ENCODE data around the gene FHOD3. TPM values are rescaled to one million over a fixed set of nuclear protein-coding genes. Genes with fewer than 3 reads are reported as not detected.

The FHOD3 gene
- total and polyA plus RNA-seq, 2 of the 8 experiments (the other 6 are each of a cell fraction or from before 2014, with no cell fraction given) = 9.7 to 10.5 TPM

- DNase-seq (ENCODE audit: low read depth in 1 of 2, low spot score in 2 of 2) (no peak), FAIRE-seq (no peak)
- H3K56ac ChIP-seq (replicated peaks; ENCODE audit: insufficient read length, low read depth, low read length) = no peak overlapping the region
- no peaks in the 10 kb centered on the region for H3K9me3 ChIP-seq (ENCODE audit: insufficient read depth in 2 of 2, low read depth in 1 of 2, low read length in 1 of 2)
- no peaks in the 10 kb centered on the region; a peak in 2 of 8 replicates for H3K36me3 ChIP-seq (ENCODE audit: control insufficient read depth in 2 of 4, insufficient read depth in 4 of 4, low read length in 3 of 4)
- TF ChIP-seq MAFK (IDR thresholded peaks at IDR 0.05; ENCODE audit: low read depth, low read length) = no peak
- no peak for TF ChIP-seq ZNF274 (IDR thresholded peaks at IDR 0.05; ENCODE audit: borderline replicate concordance, extremely low read depth, low read length)
- H3K23ac ChIP-seq (ENCODE audit: insufficient read length) = no peak overlapping the region
- H3K79me2 ChIP-seq (ENCODE audit: control insufficient read depth in 1 of 2, insufficient read depth in 2 of 2, low read length in 2 of 2) = no peaks in the 10 kb centered on the region
- POLR2A ChIA-PET (ENCODE audit: partially characterized antibody) = no interaction called here
- H2BK12ac ChIP-seq (ENCODE audit: low read depth, low read length) = no peak overlapping the region
- H3K18ac ChIP-seq (ENCODE audit: extremely low read depth, low read length) = no peak overlapping the region
- no peaks in the 10 kb centered on the region for H3K4me1 ChIP-seq (replicated peaks in 1 of 4; ENCODE audit: control insufficient read depth in 3 of 4, insufficient read depth in 4 of 4, low read length in 3 of 4)
- no peak overlapping the region for H2BK15ac ChIP-seq (ENCODE audit: low read length)
- H2BK120ac ChIP-seq (replicated peaks; ENCODE audit: low read depth, low read length) = no peak overlapping the region
- H3K4ac ChIP-seq (replicated peaks; ENCODE audit: insufficient read length, low read depth, low read length) = no peak overlapping the region
- H4K91ac ChIP-seq (replicated peaks; ENCODE audit: insufficient read length, low read length) = no peak overlapping the region
- no peak overlapping the region for H3K9ac ChIP-seq (replicated peaks in 1 of 4; ENCODE audit: extremely low read depth in 1 of 4, low read depth in 3 of 4, low read length in 3 of 4)
- H3K23me2 ChIP-seq (ENCODE audit: low read depth, low read length) = no peaks in the 10 kb centered on the region; the same call in 1 of the 2 replicates
- H2AK5ac ChIP-seq (ENCODE audit: low read depth, low read length) = no peak overlapping the region
- H2BK20ac ChIP-seq (ENCODE audit: low read length) = no peak overlapping the region
- H2BK5ac ChIP-seq (ENCODE audit: low read depth, low read length) = no peak overlapping the region
- 87% methylated on average over 3 of the region's 3 CpGs; no CpG with 5 or more reads in 1 of the 2 experiments for WGBS, 2 experiments (ENCODE audit: extremely low coverage in 1 of 2, insufficient coverage in 1 of 2, insufficient read length in 1 of 2, insufficient replicate concordance in 2 of 2, low coverage in 1 of 2, low lambda C conversion rate in 2 of 2, missing lambda C conversion rate in 1 of 2)
- no peaks in the 10 kb centered on the region for H3K27me3 ChIP-seq (replicated peaks in 1 of 4; ENCODE audit: control insufficient read depth in 3 of 4, extremely low read depth in 1 of 4, insufficient read depth in 3 of 4, low read length in 3 of 4)
- H4K5ac ChIP-seq (ENCODE audit: insufficient read length, low read depth, low read length) = no peak overlapping the region
- no peak overlapping the region for H4K8ac ChIP-seq (ENCODE audit: extremely low read depth, insufficient read depth, low read length)
- no peaks in the 10 kb centered on the region for H4K20me1 ChIP-seq (replicated peaks in 1 of 2; ENCODE audit: control insufficient read depth in 1 of 2, insufficient read depth in 2 of 2, low read length in 2 of 2)
- H3K27ac ChIP-seq (ENCODE audit: low read depth, low read length) = no peak overlapping the region
- H3K14ac ChIP-seq (ENCODE audit: insufficient read length) = no peak overlapping the region
- H3K79me1 ChIP-seq (ENCODE audit: low read depth, low read length) = no peaks in the 10 kb centered on the region
- CTCF ChIA-PET (ENCODE audit: partially characterized antibody) = interaction anchor here (1.9 kb wide), 1 partner anchor 8 kb away, joined by 14 read pairs; no protein-coding TSS in a partner anchor
- no peak overlapping the region for H2AFZ ChIP-seq (ENCODE audit: low read length)
- no peak overlapping the region for H3K4me3 ChIP-seq (ENCODE audit: extremely low read depth in 1 of 4, insufficient read depth in 2 of 4, low read depth in 3 of 4, low read length in 4 of 4)
- no peak overlapping the region for H3K4me2 ChIP-seq (ENCODE audit: insufficient read depth in 1 of 2, low read depth in 2 of 2, low read length in 2 of 2)
Measured at GRCh38 chr18:36695806-36696205, 398.3 kb downstream of the FHOD3 start.
